Hematopoietic multipotent progenitor cell treated with erythropoietin and hydrocortisone succinate and interleukin-3 and kit ligand, for 15 days (in vitro differentiated cells): Measurements from ENCODE around the gene SEZ6.

Source experiments
- DNase-seq: peaks from one replicate; pipeline ENCODE4 v3.0.0-alpha.2; 2015; ENCODE audit warnings: low spot score

The SEZ6 gene

DNA sequence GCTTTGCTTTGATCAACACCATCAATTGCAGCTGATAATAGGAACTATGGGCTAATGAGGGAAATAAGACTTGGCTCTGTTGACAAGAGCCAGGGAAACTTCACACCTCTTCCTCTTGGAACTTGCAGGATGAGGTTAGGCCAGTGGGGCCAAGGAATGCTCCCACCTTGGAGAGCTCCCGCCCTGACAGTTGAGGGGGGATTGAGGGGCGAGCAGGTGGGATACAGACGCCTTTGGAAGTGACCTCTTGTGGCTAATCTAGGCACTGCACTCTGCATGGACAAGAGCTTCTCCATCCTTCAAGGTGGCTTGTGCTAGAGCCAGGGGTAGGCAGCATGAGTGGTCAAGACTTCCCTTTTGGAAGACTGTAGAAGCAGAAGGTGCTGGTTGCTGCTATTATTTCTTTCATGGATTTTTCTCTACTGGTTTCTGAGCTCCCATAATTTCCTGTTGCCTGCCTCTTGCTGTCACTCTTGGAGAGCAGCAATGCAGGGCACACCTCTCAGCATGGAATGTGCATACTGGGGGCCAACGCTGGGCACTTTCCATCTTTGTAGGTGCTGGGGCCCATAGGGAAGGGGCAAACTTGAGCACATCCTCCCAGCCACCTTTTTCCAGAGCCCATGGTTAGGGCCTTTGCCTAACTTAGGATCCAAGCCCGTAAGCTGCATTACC, 52.3 kb downstream of the SEZ6 start:
- DNase-seq = peak; percentile 52

DNA sequence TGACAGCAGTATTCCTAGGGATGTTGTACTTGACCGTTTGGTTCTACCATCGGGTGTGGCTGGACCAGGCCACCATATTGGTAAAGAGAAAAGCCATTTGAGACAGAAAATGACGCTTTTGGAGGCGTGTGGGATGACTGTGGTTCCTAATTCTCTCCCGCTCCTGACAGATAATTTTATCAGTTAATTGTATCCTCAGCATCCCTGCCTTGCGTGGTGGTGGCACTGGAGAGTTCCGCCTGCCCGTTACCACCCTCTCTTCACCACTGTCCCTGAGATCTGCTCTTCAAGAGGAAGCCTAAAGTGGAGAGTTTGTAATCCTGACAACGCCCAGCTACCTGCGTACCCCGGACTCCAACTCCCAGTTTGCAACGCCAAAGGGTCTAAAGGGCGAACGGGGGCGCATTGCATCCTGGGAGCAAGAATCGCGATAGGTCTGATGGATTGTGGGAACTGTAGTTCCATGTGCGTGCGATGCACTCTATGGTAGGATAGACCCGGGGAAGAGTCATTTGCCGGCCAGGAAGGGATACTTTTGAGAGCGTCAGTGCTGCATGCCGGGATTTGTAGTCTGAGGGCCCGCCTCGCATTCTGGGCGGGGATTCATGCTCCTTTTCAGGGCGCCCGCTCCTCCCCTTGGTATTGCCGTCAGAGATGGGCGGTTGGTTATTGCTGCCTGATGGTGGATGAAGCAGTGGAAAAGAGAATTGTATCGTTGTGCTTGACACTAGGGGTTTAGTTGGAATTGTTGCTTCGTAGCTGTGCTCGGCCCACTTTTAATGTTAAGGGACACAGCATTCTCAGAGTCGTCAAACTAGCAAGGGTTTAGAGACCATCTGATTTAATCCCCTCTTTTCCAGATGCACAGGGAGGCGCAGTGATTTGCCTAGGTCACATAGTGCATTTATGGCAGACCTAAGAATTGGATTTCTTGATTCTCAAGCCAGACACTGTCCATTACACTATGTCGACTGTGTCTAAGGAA, 53.5 kb downstream of the SEZ6 start:
- peak; percentile 98 for DNase-seq

GRCh38 chr17:28951428-28951990, 54.3 kb downstream of the SEZ6 start, which contains the start of gene PHF12:
TSS of gene PHF12 (minus strand) at chr17:28951518. CDS start at chr17:28950960, 558 bp downstream.
- DNase-seq = peak; percentile 100

DNA sequence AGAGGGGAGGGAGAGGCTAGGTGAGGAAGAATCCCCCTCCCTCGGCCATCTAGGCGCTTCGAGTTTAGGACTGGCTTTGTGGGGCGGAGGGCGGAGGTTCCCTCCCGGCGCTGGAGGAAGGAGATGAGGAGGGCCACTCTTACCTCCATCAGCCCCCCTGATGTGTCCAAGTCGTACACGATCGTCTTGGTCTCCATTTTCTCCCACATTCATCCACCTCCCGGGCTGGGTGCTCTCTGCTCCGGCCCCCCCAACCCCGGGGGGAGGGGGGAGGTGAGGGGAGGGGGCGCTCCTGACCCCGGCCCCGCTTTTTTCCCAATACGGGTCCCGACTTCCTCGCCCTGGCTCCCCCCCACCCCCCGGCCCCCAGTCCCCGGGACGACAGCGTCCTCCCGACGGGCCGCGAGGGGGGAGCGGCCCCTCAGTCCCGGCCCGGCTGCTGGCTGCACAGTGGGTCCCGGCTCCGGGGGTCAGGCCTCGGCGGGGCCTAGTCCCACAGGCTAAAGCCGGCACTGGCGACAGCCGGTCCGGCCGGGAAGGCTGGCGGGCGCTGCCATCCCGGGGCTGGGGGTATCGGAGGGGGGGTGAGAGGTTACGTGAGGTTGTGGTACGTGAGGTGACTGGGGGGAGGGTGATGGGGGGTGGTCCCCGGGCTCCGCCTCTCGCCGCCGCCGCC, 54.9 kb downstream of the SEZ6 start:
- no peak for DNase-seq

DNA sequence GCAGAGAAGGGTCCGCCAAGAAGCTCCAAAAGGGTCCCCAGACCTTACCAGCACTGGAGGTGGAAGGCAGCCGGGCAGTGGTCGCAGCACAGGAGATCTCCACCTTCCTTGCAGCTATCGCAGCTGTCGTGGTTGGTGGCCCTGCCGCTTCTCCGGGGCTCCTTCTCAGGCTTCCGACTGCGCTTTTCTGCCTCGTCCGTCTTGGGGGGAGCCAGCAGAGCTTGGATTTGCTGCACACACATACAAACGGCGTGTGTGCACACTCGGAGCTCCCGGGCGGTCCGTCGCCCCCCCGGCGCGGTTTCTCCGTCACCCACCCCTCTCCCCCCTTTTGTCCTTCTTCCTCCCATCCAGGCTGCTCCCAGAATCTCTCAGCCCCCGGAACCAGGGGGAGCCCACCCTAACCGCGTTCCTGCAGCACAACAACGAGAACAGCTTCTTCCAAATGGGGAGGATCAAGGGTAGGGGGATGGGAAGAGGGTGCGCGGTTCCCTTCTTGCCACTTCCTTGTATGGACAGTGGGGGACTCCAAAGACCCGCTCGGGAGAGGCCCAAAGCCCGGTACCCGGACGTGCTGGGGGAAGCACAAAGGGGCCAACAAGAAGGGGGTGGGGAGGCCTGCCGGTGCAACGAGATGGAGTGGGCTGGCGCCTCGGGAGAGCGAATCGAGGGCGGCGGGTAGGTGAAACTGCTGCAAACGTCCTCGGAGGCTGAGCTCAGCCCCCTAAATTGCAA, 55.6 kb downstream of the SEZ6 start:
- peak; percentile 18 for DNase-seq

DNA sequence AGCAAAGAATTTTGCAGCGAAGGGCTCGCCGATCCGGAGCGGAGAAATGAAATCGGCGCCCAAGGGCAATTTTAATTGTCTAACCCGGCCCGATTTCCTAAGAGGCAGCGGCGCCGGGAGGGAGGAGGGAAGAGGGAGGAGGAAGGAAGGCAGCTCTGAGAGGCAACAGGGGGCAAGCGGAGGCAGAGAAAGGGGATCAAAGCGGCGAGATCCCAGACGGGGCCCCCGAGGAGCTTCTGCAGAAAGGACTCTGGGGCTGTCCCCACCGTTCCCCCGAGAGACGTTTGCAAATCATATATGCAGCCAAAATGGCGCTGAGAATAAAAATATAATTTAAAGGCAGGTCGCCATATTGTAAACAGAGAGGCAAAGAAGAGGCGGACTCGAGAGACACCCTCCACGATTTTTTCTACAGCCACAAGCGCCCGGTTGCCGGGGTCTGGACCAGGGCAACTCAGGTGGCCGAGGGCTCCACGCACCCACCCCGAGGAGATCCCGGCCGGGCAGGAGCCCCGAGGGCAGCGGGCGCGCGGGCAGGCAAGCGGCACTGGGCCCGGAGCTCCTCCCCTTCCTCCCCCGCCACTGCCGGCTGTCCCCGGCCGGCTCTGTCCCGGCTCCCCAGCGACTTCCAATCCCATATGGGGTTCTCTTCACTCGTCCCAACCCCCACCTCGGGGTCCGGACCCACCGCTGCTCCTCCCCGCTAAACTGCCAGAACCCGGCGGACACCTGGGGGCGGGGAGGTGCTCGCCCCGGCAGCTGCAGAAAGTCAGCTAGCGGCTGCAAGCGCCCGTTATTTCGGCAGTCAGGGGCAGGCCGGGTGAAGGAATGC, 56.4 kb downstream of the SEZ6 start:
- DNase-seq = peak; percentile 52

DNA sequence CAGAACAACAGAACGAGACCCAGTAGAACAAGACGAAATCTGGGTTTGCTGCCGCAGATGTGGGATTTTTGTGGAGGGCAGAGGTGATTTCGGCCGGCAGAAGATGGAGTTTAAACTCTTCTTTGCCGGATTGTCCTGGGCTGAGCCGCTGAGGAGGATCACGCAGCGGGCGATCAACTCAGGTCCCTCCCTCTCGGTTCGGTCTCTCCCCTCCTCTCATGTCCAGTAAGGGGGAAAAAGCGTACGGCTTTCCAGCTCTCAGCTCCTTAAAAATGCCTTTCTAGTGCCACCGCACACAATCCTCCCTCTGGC, 57.0 kb downstream of the SEZ6 start:
- DNase-seq = no peak

GRCh38 chr17:28948342-28948741, 57.5 kb downstream of the SEZ6 start:
- no peak for DNase-seq

- no peak for DNase-seq
Observed at GRCh38 chr17:28947639-28948038, 58.2 kb downstream of the SEZ6 start.

- no peak for DNase-seq
Observed at GRCh38 chr17:28946239-28946638, 59.6 kb downstream of the SEZ6 start.

- no peak for DNase-seq
Observed at GRCh38 chr17:28944862-28945741, 60.7 kb downstream of the SEZ6 start.

- no peak for DNase-seq
Observed at GRCh38 chr17:28944343-28944742, 61.5 kb downstream of the SEZ6 start.

DNA sequence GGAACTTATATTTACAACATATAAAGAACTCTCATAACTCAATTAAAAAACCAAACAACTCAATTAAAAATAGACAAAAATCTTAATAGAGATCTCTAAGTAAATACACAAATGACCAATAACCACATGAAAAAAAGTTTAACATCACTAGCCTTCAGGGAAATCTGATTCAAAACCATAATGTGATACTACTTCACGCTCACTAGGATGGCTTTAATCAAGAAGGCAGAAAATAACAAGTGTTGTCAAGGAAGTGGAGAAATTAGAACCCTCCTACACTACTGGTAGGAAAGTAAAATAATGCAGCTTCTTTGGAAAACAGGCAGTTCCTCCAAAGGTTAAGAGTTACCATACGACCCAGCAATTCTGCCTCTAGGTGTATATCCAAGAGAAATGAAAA, 62.9 kb downstream of the SEZ6 start:
- DNase-seq = no peak

GRCh38 chr17:28941251-28941650, 64.6 kb downstream of the SEZ6 start:
- DNase-seq = no peak

GRCh38 chr17:28940675-28941074, 65.2 kb downstream of the SEZ6 start:
- no peak for DNase-seq

DNA sequence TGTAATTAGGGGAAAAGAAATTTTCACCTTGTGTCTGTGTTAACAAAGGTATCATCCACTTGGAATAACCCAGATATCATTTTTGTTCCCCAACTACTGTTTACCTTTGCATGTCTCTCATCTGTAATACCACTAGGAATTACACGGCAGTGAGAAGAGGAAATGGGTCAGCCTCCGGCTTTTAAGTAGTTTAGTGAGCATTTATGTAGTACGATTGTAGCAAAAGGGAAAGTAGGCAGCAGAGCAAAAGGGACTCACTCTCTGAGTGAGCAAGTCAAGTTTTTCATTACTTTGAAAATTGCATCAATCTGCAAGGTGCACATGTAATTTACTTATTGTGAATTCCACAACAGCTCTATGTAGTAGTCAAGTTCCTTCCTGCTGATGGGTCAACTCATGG, 65.7 kb downstream of the SEZ6 start:
- no peak for DNase-seq

DNA sequence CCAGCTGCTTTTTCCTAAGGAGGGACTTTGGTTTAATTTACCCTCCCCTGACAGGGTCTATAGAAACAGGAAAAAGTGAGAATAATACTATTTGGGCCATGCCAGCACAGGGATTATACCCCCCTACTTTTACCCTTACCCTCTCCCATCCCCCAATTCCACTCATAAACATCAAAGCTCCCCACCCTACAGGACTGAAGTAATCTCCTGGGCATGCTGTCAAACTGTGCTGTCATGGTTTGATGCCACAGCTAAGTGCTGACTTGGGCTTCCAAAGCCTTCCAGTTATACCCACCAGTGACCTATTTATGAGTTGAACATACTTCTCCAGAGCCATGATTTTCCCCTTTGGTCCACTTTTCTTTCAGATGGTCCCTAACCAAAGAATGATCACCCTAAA, 67.3 kb downstream of the SEZ6 start:
- DNase-seq = peak; percentile 33

- no peak for DNase-seq
Observed at GRCh38 chr17:28937044-28937729, 68.6 kb downstream of the SEZ6 start.
